ENCODE measurements around the gene CLCNKB. TPM values are rescaled to one million over a fixed set of nuclear protein-coding genes. Genes with fewer than 3 reads are reported as not detected.
A peak's percentile ranks its signal among the peaks of the same experiment; 100 is the strongest.

CLCNKB gene
- total RNA-seq, 1 experiment from 2014 or later = not detected

GRCh38 chr1:16095447-16095846 is 51.9 kb downstream of the CLCNKB start:
- Histone ChIP-seq H3K27me3 (replicated peaks; ENCODE audit: control insufficient read depth, insufficient read depth, low read length) (no peaks in the 10 kb centered on the region), H3K36me3 (ENCODE audit: control insufficient read depth, insufficient read depth, low read length) (no peaks in the 10 kb centered on the region), H3K4me1 (0 out of 2 replicates have a peak, but pooled peaks cover 3% of the 10 kb centered on the region), H3K9me3 (no peaks in the 10 kb centered on the region), H3K4me3 (ENCODE audit: low read depth, low read length) (no peak overlapping the region)
- H3K27me3 Mint-ChIP-seq (ENCODE audit: insufficient read depth, unreplicated experiment) = no peaks in the 10 kb centered on the region
- H3K36me3 Mint-ChIP-seq (ENCODE audit: insufficient read depth, unreplicated experiment) = no peaks in the 10 kb centered on the region
- ChIA-PET CTCF (no interaction called here), POLR2A (no interaction called here)
- H3K9me3 Mint-ChIP-seq (ENCODE audit: unreplicated experiment) = no peaks in the 10 kb centered on the region
- intact Hi-C loops (cut with micrococcal nuclease; ENCODE audit: unreplicated experiment) = no loop called here
- H3K27ac Mint-ChIP-seq (ENCODE audit: unreplicated experiment) = no peak overlapping the region
- no TSS peak for BruUV-seq (replicated peaks)
- H3K4me3 Mint-ChIP-seq (ENCODE audit: unreplicated experiment) = no peak overlapping the region
- peak in 1 of 2 experiments; percentile 17 for DNase-seq
- H3K4me1 Mint-ChIP-seq (ENCODE audit: low read depth, unreplicated experiment) = peaks cover 14% of the 10 kb centered on the region
- TF ChIP-seq CTCF (IDR thresholded peaks at IDR 0.05; ENCODE audit: insufficient read depth in 1 of 2, low read depth in 1 of 2, low read length in 1 of 2, severe bottlenecking in 1 of 2, unreplicated experiment in 1 of 2) = no peak

GRCh38 chr1:16099412-16099811 is 55.8 kb downstream of the CLCNKB start:
- no peak for DNase-seq
- no TSS peak for BruUV-seq (replicated peaks)
- no peak overlapping the region for H3K27ac Mint-ChIP-seq (ENCODE audit: unreplicated experiment)
- H3K27me3 ChIP-seq (replicated peaks; ENCODE audit: control insufficient read depth, insufficient read depth, low read length) = no peaks in the 10 kb centered on the region
- ChIA-PET POLR2A (no interaction called here), CTCF (no interaction called here)
- H3K36me3 Mint-ChIP-seq (ENCODE audit: insufficient read depth, unreplicated experiment) = no peaks in the 10 kb centered on the region
- no peak for TF ChIP-seq CTCF (IDR thresholded peaks at IDR 0.05; ENCODE audit: insufficient read depth in 1 of 2, low read depth in 1 of 2, low read length in 1 of 2, severe bottlenecking in 1 of 2, unreplicated experiment in 1 of 2)
- no peaks in the 10 kb centered on the region for H3K36me3 ChIP-seq (ENCODE audit: control insufficient read depth, insufficient read depth, low read length)
- H3K4me3 Mint-ChIP-seq (ENCODE audit: unreplicated experiment) = no peak overlapping the region
- H3K27me3 Mint-ChIP-seq (ENCODE audit: insufficient read depth, unreplicated experiment) = no peaks in the 10 kb centered on the region
- no peak overlapping the region for H3K4me3 ChIP-seq (ENCODE audit: low read depth, low read length)
- intact Hi-C loops (cut with micrococcal nuclease; ENCODE audit: unreplicated experiment) = no loop called here
- H3K9me3 Mint-ChIP-seq (ENCODE audit: unreplicated experiment) = no peaks in the 10 kb centered on the region
- H3K4me1 Mint-ChIP-seq (ENCODE audit: low read depth, unreplicated experiment) = peaks cover 7% of the 10 kb centered on the region
- H3K4me1 ChIP-seq = no peaks in the 10 kb centered on the region
- no peaks in the 10 kb centered on the region for H3K9me3 ChIP-seq

GRCh38 chr1:16101623-16102022 is 58.0 kb downstream of the CLCNKB start:
- Mint-ChIP-seq H3K9me3 (ENCODE audit: unreplicated experiment) (no peaks in the 10 kb centered on the region), H3K27me3 (ENCODE audit: insufficient read depth, unreplicated experiment) (no peaks in the 10 kb centered on the region), H3K4me1 (ENCODE audit: low read depth, unreplicated experiment) (peaks cover 2% of the 10 kb centered on the region), H3K27ac (ENCODE audit: unreplicated experiment) (no peak overlapping the region), H3K4me3 (ENCODE audit: unreplicated experiment) (no peak overlapping the region), H3K36me3 (ENCODE audit: insufficient read depth, unreplicated experiment) (no peaks in the 10 kb centered on the region)
- ChIA-PET POLR2A (no interaction called here), CTCF (no interaction called here)
- no TSS peak for BruUV-seq (replicated peaks)
- Histone ChIP-seq H3K4me3 (ENCODE audit: low read depth, low read length) (no peak overlapping the region), H3K4me1 (no peaks in the 10 kb centered on the region), H3K36me3 (ENCODE audit: control insufficient read depth, insufficient read depth, low read length) (no peaks in the 10 kb centered on the region), H3K27me3 (replicated peaks; ENCODE audit: control insufficient read depth, insufficient read depth, low read length) (no peaks in the 10 kb centered on the region), H3K9me3 (no peaks in the 10 kb centered on the region)
- TF ChIP-seq CTCF (IDR thresholded peaks at IDR 0.05; ENCODE audit: insufficient read depth in 1 of 2, low read depth in 1 of 2, low read length in 1 of 2, severe bottlenecking in 1 of 2, unreplicated experiment in 1 of 2) = no peak
- no peak for DNase-seq
- intact Hi-C loops (cut with micrococcal nuclease; ENCODE audit: unreplicated experiment) = no loop called here

Other genes with a start within 250 kb of the CLCNKB start
- 1.8 and 1.9 TPM in 2 replicates for gene UQCRHL, start 236.1 kb upstream of the CLCNKB start, total RNA-seq (2022)
- 46.4 and 47.3 TPM in 2 replicates for gene SPEN, start 196.1 kb upstream of the CLCNKB start, total RNA-seq (2022)
- 21.5 and 23.5 TPM in 2 replicates for gene ZBTB17, start 67.7 kb upstream of the CLCNKB start, total RNA-seq (2022)
- gene SRARP, start 39.5 kb upstream of the CLCNKB start, total RNA-seq (2022) = 0.16 TPM in 1 of 2 replicates, not detected in the other
- not detected in 2 replicates for gene HSPB7, start 25.7 kb upstream of the CLCNKB start, total RNA-seq (2022)
- gene CLCNKA, start 21.7 kb upstream of the CLCNKB start, total RNA-seq (2022) = 0.46 TPM in 1 of 2 replicates, not detected in the other
- gene FAM131C, start 29.9 kb downstream of the CLCNKB start, total RNA-seq (2022) = 0.41 and 0.44 TPM in 2 replicates
- gene EPHA2, start 112.3 kb downstream of the CLCNKB start, total RNA-seq (2022) = 31.2 and 37.8 TPM in 2 replicates
- 7.7 and 8.0 TPM in 2 replicates for gene ARHGEF19, start 168.9 kb downstream of the CLCNKB start, total RNA-seq (2022)
- gene CPLANE2, start 193.4 kb downstream of the CLCNKB start, total RNA-seq (2022) = 2.1 and 4.2 TPM in 2 replicates